Loucy (cell line): Measurements from ENCODE around the gene IGLL1.
"Not testable (repeated sequence)": the region's sequence is repeated elsewhere in the genome, so short reads cannot be mapped to it uniquely, and the experiment has no call there.

Experiments
- H2AFZ ChIP-seq: fragments of 200-600 bp; sonication (generic); 2 replicates; pipeline ENCODE4 v1.6.0; 2016; ENCODE audit warnings: antibody characterized with exemption, mild to moderate bottlenecking, low read length, moderate library complexity
- H3F3A ChIP-seq: fragments of 200-600 bp; 2 replicates; pipeline ENCODE4 v1.6.0; 2016; ENCODE audit warnings: antibody characterized with exemption, low read depth, mild to moderate bottlenecking
- H3K27me3 ChIP-seq: fragments of 200-600 bp; sonication (generic); 2 replicates; pipeline ENCODE4 v1.6.1; 2014; ENCODE audit warnings: low read length, mild to moderate bottlenecking; ENCODE audit not compliant: insufficient read depth, poor library complexity, severe bottlenecking
- H3K36me3 ChIP-seq: fragments of 200-600 bp; sonication (generic); 2 replicates; pipeline ENCODE4 v1.6.1; 2016; ENCODE audit warnings: low read length; ENCODE audit not compliant: insufficient read depth
- H3K4me1 ChIP-seq: fragments of 200-600 bp; sonication (generic); 2 replicates; pipeline ENCODE4 v1.5.1; 2014; ENCODE audit warnings: low read length, mild to moderate bottlenecking; ENCODE audit not compliant: insufficient read depth, poor library complexity, severe bottlenecking
- H3K4me2 ChIP-seq: fragments of 200-600 bp; sonication (generic); 2 replicates; pipeline ENCODE4 v1.6.0; 2014; ENCODE audit warnings: antibody characterized with exemption, low read length, low read depth, mild to moderate bottlenecking; ENCODE audit not compliant: poor library complexity, severe bottlenecking
- H3K4me3 ChIP-seq: fragments of 200-600 bp; sonication (generic); 2 replicates; pipeline ENCODE4 v1.5.1; 2014; ENCODE audit warnings: low read length, mild to moderate bottlenecking, mixed read lengths; ENCODE audit not compliant: poor library complexity, severe bottlenecking
- H3K79me2 ChIP-seq: fragments of 200-600 bp; sonication (generic); 2 replicates; pipeline ENCODE4 v1.6.1; 2014; ENCODE audit warnings: low read length; ENCODE audit not compliant: insufficient read depth
- H3K9ac ChIP-seq: fragments of 200-600 bp; sonication (generic); 2 replicates; pipeline ENCODE4 v1.6.0; 2014; ENCODE audit warnings: mild to moderate bottlenecking, low read depth, low read length, moderate library complexity; ENCODE audit not compliant: poor library complexity, severe bottlenecking
- H3K9me2 ChIP-seq: fragments of 200-600 bp; sonication (generic); replicated peaks from 2 replicates; pipeline ENCODE4 v1.6.1; 2016; ENCODE audit warnings: low read depth, low read length, mixed read lengths
- H3K9me3 ChIP-seq: fragments of 200-600 bp; sonication (generic); 2 replicates; pipeline ENCODE4 v1.6.1; 2014; ENCODE audit warnings: mild to moderate bottlenecking, antibody characterized with exemption, low read length, low read depth; ENCODE audit not compliant: insufficient read depth
- H4K20me1 ChIP-seq: fragments of 200-600 bp; sonication (generic); 2 replicates; pipeline ENCODE4 v1.6.0; 2014; ENCODE audit warnings: antibody characterized with exemption, low read length, mild to moderate bottlenecking; ENCODE audit not compliant: insufficient read depth, poor library complexity, severe bottlenecking
- EZH2phosphoT487 ChIP-seq: fragments of 200-600 bp; IDR thresholded peaks from 2 replicates; pipeline ENCODE4 v1.6.1; 2018; ENCODE audit warnings: antibody characterized with exemption, mild to moderate bottlenecking, moderate library complexity, borderline replicate concordance
- TF ChIP-seq, protein P1 (sequence below): fragments of 200-600 bp; sonication (generic); conservative IDR thresholded peaks from 2 replicates; pipeline ENCODE4 v1.5.1; 2014; ENCODE audit warnings: mild to moderate bottlenecking, antibody characterized with exemption, low read length

IGLL1 gene

DNA sequence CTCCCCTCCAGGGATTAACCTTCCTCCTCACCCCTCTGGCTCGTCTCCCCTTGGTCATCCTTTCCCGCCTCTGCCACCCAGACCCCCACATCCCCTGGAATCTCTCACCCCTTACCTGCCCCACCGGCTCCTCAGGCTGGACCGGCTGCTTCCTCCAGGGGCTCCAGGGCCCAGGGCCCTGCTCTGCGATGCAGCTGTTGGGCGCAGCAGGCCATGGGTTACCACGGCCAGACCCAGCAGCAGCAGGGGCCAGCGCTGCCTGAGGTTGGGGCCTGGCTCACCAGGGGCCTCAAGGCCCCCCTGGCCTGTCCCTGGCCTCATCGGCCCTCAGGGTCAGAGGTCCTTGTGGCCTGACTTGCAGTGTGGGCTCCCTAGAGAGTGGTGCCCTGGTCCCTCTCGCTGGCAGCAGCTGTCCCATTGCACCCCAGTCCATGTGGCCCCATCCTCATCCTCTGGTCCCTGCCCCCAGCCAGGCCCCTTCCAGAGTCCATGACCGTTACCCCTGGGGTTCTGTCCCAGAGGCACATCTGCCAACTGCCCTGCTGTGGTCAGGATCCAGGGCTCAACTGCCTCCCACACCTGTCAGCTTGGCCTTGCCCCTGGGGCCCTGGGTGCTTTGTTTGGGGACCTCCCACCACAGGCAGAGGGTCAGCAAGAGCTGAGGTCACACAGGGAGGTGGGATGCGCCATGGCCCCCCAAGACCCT is at the start of gene IGLL1:
TSS of gene IGLL1 (minus strand) at position 421 of the 706 bp plus-strand sequence. CDS start at position 321, 100 bp downstream.
- H3K4me3 ChIP-seq = peak within 1 kb of the TSS; percentile 85
- peak within 1 kb of the TSS; percentile 99 for H3K4me2 ChIP-seq
- H3K27me3 ChIP-seq = peaks cover 42% of the 10 kb centered on the region

DNA sequence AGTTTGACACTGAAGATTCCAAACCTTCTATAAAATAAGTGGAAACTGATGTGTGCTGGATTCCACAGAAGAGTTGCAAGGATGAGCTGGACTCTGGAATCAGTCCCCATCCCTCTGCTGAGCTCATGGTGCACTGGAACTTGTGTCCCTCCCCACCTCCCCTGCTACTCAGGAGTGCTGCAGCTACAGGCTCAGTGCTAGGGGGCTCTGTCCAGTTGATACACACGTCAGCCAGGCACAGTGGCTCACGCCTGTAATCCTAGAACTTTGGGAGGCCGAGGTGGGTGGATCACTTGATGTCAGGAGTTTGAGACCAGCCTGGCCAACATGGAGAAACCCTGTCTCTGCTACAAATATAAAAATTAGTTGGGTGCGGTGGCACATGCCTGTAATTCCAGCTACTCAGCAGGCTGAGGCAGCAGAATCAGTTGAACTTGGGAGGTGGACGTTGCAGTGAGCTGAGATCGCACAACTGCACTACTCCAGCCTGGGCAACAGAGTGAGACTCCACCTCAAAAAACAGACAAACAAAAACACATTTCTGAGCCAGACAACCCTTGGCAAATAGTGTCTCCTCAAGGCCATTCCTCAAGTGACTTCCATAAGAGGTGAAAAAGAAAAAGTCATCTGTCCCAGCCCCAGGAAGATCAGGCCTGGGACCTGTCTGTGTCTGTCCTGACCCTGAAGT is 48.1 kb upstream of the IGLL1 start:
- not testable (repeated sequence) for H3K9me2 ChIP-seq, H3K4me1 ChIP-seq, H3K4me3 ChIP-seq, H3K36me3 ChIP-seq, H2AFZ ChIP-seq, H3F3A ChIP-seq, H3K27me3 ChIP-seq, H4K20me1 ChIP-seq, H3K9ac ChIP-seq, H3K9me3 ChIP-seq, H3K4me2 ChIP-seq, H3K79me2 ChIP-seq

More for the DNA sequence above, at the start of gene IGLL1:
- no peak for TF ChIP-seq EZH2phosphoT487
- TF ChIP-seq, protein P1, sequence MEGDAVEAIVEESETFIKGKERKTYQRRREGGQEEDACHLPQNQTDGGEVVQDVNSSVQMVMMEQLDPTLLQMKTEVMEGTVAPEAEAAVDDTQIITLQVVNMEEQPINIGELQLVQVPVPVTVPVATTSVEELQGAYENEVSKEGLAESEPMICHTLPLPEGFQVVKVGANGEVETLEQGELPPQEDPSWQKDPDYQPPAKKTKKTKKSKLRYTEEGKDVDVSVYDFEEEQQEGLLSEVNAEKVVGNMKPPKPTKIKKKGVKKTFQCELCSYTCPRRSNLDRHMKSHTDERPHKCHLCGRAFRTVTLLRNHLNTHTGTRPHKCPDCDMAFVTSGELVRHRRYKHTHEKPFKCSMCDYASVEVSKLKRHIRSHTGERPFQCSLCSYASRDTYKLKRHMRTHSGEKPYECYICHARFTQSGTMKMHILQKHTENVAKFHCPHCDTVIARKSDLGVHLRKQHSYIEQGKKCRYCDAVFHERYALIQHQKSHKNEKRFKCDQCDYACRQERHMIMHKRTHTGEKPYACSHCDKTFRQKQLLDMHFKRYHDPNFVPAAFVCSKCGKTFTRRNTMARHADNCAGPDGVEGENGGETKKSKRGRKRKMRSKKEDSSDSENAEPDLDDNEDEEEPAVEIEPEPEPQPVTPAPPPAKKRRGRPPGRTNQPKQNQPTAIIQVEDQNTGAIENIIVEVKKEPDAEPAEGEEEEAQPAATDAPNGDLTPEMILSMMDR = no peak
- no peak within 1 kb of the TSS for H2AFZ ChIP-seq
- H3K9ac ChIP-seq = peak within 1 kb of the TSS; percentile 99
- H3K4me1 ChIP-seq = peaks cover 47% of the 10 kb centered on the region
- peaks cover 87% of the 10 kb centered on the region for H3K79me2 ChIP-seq
- H4K20me1 ChIP-seq = no peaks in the 10 kb centered on the region
- H3K9me2 ChIP-seq = no peaks in the 10 kb centered on the region
- no peaks in the 10 kb centered on the region for H3K9me3 ChIP-seq
- peaks cover 41% of the 10 kb centered on the region for H3K36me3 ChIP-seq
- H3F3A ChIP-seq = peaks cover 39% of the 10 kb centered on the region

DNA sequence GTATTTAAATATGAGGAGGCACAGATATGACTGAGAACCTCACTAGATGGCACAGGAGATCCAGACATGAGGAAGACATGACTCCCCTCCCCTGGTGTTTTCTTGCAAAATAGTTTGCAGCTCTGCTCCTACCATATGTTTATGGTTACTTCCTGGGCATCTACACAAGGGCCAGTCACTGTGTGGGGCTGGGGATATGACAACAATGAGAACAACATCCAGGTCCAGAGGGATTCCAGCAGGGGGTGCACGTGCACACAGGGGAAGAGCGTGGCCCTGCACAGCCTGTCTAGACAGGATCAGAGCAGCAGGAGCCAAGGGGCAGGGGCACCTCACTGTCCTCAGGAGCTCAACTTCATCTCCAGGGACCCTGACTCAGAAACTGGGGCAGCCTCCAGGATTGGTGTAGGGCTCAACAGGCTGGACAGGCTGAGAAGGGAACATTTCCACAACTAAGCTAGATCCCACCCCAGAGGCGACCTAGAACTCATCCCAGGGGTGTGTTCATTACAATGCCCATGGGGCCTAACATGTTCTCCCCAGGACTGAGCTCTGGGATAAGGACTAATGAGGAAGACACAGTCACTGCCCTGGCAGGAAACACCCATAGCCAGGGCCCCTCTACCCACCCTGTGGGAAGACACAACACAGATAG is 47.4 kb upstream of the IGLL1 start:
- not testable (repeated sequence) for H3K36me3 ChIP-seq, H3K4me3 ChIP-seq, H4K20me1 ChIP-seq, H3F3A ChIP-seq, H3K9ac ChIP-seq, H3K4me1 ChIP-seq, H3K27me3 ChIP-seq, H3K9me3 ChIP-seq, H3K79me2 ChIP-seq, H3K4me2 ChIP-seq, H2AFZ ChIP-seq, H3K9me2 ChIP-seq
- TF ChIP-seq, protein P1 = peak; percentile 69
